PC-3 (cell line): ENCODE measurements around the gene OSBPL9. TPM values are rescaled to one million over a fixed set of nuclear protein-coding genes. Genes with fewer than 3 reads are reported as not detected.

Source experiments
- ATAC-seq: fragments of 200-7000 bp; cut with Tn5 transposase; 2 replicates; pipeline ENCODE4 v1.9.1; 2020; ENCODE audit warnings: mild to moderate bottlenecking, moderate library complexity
- BruUV-seq: library from RNA; stranded (reverse); fragments of 400-500 nt; replicated peaks from 2 replicates; lab custom pipeline; 2021; lab: Mats Ljungman, UMichigan
- CTCF ChIA-PET: fragments of 300-600 bp; sonication (Branson Sonifier 250); formaldehyde crosslinking; loops from one replicate; lab custom pipeline; 2022; ENCODE audit warnings: antibody characterized with exemption; lab: Charles Lee
- POLR2A ChIA-PET: fragments of 300-600 bp; sonication (Branson Sonifier 250); formaldehyde crosslinking; loops from one replicate; lab custom pipeline; 2022; ENCODE audit warnings: antibody characterized with exemption; ENCODE audit not compliant: unreplicated experiment; lab: Charles Lee
- DNase-seq: peaks from one replicate; pipeline ENCODE4 v3.0.0-alpha.2; 2015
- H2AFZ ChIP-seq: fragments of 300-600 bp; sonication (generic); 2 replicates; pipeline ENCODE4 v1.6.0; 2016; ENCODE audit warnings: antibody characterized with exemption, low read length
- H3F3A ChIP-seq: fragments of 300-600 bp; sonication (generic); one replicate; pipeline ENCODE4 v1.6.0; 2017; ENCODE audit warnings: antibody characterized with exemption, low read length, control low read depth, mild to moderate bottlenecking; ENCODE audit not compliant: unreplicated experiment
- H3K27ac ChIP-seq: fragments of 300-600 bp; sonication (generic); 2 replicates; pipeline ENCODE4 v1.5.1; 2016; ENCODE audit warnings: mild to moderate bottlenecking, low read length
- H3K27me3 ChIP-seq: fragments of 300-600 bp; sonication (generic); 2 replicates; pipeline ENCODE4 v1.6.1; 2016; ENCODE audit warnings: low read length, mixed read lengths
- H3K36me3 ChIP-seq: fragments of 300-600 bp; sonication (generic); 2 replicates; pipeline ENCODE4 v1.6.1; 2016; ENCODE audit warnings: low read depth, mixed run types, low read length, mixed read lengths
- H3K4me1 ChIP-seq: fragments of 300-600 bp; sonication (generic); 2 replicates; pipeline ENCODE4 v1.5.1; 2016; ENCODE audit warnings: low read length; ENCODE audit not compliant: insufficient read depth
- H3K4me2 ChIP-seq: fragments of 300-600 bp; sonication (generic); 2 replicates; pipeline ENCODE4 v1.6.0; 2016; ENCODE audit warnings: low read length
- H3K4me3 ChIP-seq: fragments of 300-600 bp; sonication (generic); 2 replicates; pipeline ENCODE4 v1.5.1; 2016; ENCODE audit warnings: mild to moderate bottlenecking, low read length, mixed read lengths
- H3K79me2 ChIP-seq: fragments of 300-600 bp; sonication (generic); 2 replicates; pipeline ENCODE4 v1.6.1; 2017; ENCODE audit warnings: low read length, mixed read lengths
- H3K9ac ChIP-seq: fragments of 300-600 bp; sonication (generic); 2 replicates; pipeline ENCODE4 v1.6.0; 2016; ENCODE audit warnings: mild to moderate bottlenecking, low read length
- H3K9me2 ChIP-seq: fragments of 300-600 bp; sonication (generic); replicated peaks from 2 replicates; pipeline ENCODE4 v1.6.1; 2016; ENCODE audit warnings: mixed run types, low read length, mixed read lengths
- H3K9me3 ChIP-seq: fragments of 300-600 bp; sonication (generic); 2 replicates; pipeline ENCODE4 v1.6.1; 2016; ENCODE audit warnings: low read length, mixed read lengths
- H4K20me1 ChIP-seq: fragments of 300-600 bp; sonication (generic); 2 replicates; pipeline ENCODE4 v1.6.1; 2016; ENCODE audit warnings: low read length, mixed read lengths
- CTCF ChIP-seq: fragments of 300-600 bp; sonication (generic); conservative IDR thresholded peaks from 2 replicates; pipeline ENCODE4 v1.5.1; 2017; ENCODE audit warnings: antibody characterized with exemption, low read depth, mild to moderate bottlenecking, low read length
- EZH2 ChIP-seq: fragments of 300-600 bp; sonication (generic); IDR thresholded peaks from one replicate; pipeline ENCODE4 v1.6.1; 2017; ENCODE audit warnings: antibody characterized with exemption, mild to moderate bottlenecking, low read length; ENCODE audit not compliant: unreplicated experiment
- EZH2phosphoT487 ChIP-seq: fragments of 300-600 bp; sonication (generic); IDR thresholded peaks from 2 replicates; pipeline ENCODE4 v1.6.1; 2018; ENCODE audit warnings: mild to moderate bottlenecking, antibody characterized with exemption, low read length, borderline replicate concordance
- intact Hi-C: fragments of 100-400 bp; cut with micrococcal nuclease; formaldehyde crosslinking; loops from 2 replicates; pipeline ENCODE4 v1.9.0; 2023
- total RNA-seq: library from RNA; depleted of rRNA; stranded (reverse); fragments of >200 nt; gene quantifications from 2 replicates; pipeline ENCODE4 v1.2.3, GENCODE V29; 2014

The OSBPL9 gene
- total RNA-seq, 1 experiment from 2014 or later: 74.7 TPM

- no peaks in the 10 kb centered on the region for H3K9me3 ChIP-seq
- no peak for TF ChIP-seq EZH2
- TF ChIP-seq EZH2phosphoT487: no peak
- no peak for TF ChIP-seq CTCF
- intact Hi-C loops: no loop called here
- no peak overlapping the region for H3K27ac ChIP-seq
- no peaks in the 10 kb centered on the region for H3K36me3 ChIP-seq
- ChIA-PET CTCF (no interaction called here), POLR2A (no interaction called here)
- H3K9me2 ChIP-seq: no peaks in the 10 kb centered on the region
- H3F3A ChIP-seq: peaks cover 6% of the 10 kb centered on the region
- H3K27me3 ChIP-seq: no peaks in the 10 kb centered on the region
- H2AFZ ChIP-seq: no peak overlapping the region
- H4K20me1 ChIP-seq: no peaks in the 10 kb centered on the region
- H3K4me3 ChIP-seq: no peak overlapping the region
- DNase-seq (no peak), ATAC-seq (no peak)
- H3K4me1 ChIP-seq: peaks cover 27% of the 10 kb centered on the region
- H3K79me2 ChIP-seq: peaks cover 12% of the 10 kb centered on the region
- H3K9ac ChIP-seq: no peak overlapping the region
- no peak overlapping the region for H3K4me2 ChIP-seq
- BruUV-seq: no TSS peak
Measured at GRCh38 chr1:51663721-51664120, 46.8 kb downstream of the OSBPL9 start.

DNA sequence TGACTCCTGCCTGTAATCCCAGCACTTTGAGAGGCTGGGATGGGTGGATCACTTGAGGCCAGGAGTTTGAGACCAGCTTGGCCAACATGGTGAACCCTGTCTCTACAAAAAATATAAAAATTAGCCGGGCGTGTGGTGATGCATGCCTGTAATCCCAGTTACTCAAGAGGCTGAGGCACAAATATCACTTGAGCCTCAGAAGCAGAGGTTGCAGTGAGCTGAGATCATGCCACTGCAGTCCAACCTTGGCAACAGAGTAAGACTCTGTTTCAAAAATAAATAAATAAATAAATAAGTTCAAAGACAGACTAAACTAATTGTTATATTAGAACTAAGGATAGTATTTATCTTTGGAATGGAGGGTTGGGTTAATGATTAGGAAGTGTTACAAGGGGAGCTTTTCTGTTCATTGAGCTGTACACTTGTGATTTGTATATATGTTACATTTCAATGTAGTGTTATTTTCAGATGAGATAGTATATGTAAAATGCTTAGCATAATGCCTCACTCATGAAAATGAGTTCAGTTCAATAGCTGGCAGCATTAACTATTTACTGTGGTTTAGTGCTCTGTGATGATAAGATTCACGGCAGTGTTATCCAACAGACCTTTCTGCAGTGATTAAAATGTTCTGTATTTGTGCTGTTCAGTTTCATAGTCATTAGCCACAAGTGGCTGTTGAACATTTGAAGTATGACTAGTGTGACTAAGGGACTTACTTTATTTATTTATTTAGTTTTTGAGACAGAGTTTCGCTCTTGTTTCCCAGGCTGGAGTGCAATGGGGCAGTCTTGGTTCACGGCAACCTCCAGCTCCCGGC, 47.7 kb downstream of the OSBPL9 start:
- ChIA-PET CTCF (no interaction called here), POLR2A (interaction anchor here (0.6 kb wide), 1 partner anchor 219 kb away, joined by 6 read pairs; no protein-coding TSS in a partner anchor)
- ATAC-seq: no peak
- H3K4me1 ChIP-seq: peaks cover 25% of the 10 kb centered on the region
- no peaks in the 10 kb centered on the region for H3K9me2 ChIP-seq
- no peaks in the 10 kb centered on the region for H3K27me3 ChIP-seq
- H3K4me3 ChIP-seq: no peak overlapping the region
- BruUV-seq: no TSS peak
- peaks cover 12% of the 10 kb centered on the region for H3K79me2 ChIP-seq
- no peak overlapping the region for H3K9ac ChIP-seq
- DNase-seq: no peak
- no peaks in the 10 kb centered on the region for H3K9me3 ChIP-seq
- intact Hi-C loops: no loop called here
- no peak overlapping the region for H3K4me2 ChIP-seq
- TF ChIP-seq EZH2 (no peak), EZH2phosphoT487 (no peak), CTCF (no peak)
- H2AFZ ChIP-seq: no peak overlapping the region
- H3F3A ChIP-seq: no peaks in the 10 kb centered on the region
- H3K27ac ChIP-seq: no peak overlapping the region
- H4K20me1 ChIP-seq: no peaks in the 10 kb centered on the region
- H3K36me3 ChIP-seq: no peaks in the 10 kb centered on the region

DNA sequence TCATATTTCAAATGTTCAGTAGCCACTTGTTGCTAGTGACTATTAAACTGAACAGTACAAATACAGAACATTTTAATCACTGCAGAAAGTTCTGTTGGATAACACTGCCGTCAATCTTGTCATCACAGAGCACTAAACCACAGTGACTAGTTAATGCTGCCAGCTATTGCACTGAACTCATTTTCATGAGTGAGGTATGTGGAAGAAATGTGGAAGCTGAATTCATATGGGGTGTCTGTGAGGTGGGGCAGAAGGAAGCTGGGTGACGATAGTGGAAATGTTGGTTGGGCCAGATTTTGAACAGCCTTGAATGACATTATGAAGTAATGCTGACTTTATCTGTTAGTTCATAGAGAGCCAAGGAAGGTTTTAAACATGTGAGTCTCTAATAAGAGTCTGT, 49.6 kb downstream of the OSBPL9 start:
- Histone ChIP-seq H3K4me1 (peaks cover 7% of the 10 kb centered on the region), H3K9me2 (no peaks in the 10 kb centered on the region), H4K20me1 (no peaks in the 10 kb centered on the region), H3K27me3 (no peaks in the 10 kb centered on the region), H3K9ac (no peak overlapping the region), H3K27ac (no peak overlapping the region), H2AFZ (no peak overlapping the region), H3K36me3 (no peaks in the 10 kb centered on the region), H3K9me3 (no peaks in the 10 kb centered on the region), H3K4me3 (no peak overlapping the region), H3F3A (no peaks in the 10 kb centered on the region), H3K79me2 (peaks cover 10% of the 10 kb centered on the region), H3K4me2 (no peak overlapping the region)
- ChIA-PET POLR2A (no interaction called here), CTCF (no interaction called here)
- DNase-seq: no peak
- no peak for ATAC-seq
- intact Hi-C loops: no loop called here
- TF ChIP-seq CTCF (no peak), EZH2phosphoT487 (no peak), EZH2 (no peak)
- no TSS peak for BruUV-seq
